Measurements from ENCODE around the gene VDR.

Gene VDR

DNA sequence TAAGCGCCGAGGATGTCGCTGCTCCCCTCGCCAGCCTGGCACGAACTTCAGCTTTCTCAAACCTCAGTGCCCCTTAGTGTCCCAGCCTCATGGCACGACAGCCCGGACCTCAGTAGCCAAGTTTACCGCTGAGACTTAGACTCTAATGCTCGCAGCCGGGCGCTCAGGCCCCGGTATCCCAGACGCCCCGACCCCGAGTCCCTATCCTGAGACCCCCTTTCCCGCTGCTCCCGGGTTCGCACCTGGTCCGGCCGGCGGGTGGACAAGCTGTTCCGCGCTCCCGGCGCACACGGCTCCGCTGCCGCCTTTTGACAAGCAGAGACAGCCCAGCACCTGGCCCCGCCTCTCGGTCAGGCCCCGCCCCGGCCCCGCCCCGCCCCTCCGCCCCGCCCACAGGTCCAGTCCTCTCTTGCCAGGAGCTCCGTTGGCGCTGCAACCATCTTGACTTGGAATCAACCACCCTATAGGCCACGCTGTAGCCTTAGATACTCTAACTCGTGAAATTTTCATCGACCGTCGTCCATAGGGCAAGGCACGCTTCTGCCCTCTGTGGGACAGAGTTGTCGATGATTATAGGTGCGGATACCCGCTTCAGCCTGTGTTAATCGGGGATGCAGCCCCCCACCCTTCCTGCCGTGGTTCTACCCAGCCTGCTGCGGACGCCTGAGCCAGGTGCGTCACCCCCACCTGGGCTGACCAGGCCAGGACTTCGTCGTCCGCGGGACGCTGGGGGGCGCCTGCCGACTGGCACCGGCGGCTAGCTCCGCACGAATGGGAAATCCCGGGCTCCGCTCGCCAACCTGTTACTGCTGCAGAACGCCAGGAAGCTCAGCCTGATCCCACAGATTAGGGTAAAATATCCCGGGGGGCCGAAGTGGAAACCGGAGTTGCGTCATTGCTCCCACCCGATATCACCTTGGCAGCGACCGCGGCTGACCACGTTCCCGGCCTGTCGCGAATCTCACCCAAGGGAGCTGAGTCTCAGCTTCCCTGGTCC lies at the start of gene VDR:
VDR (minus strand) TSS at position 282 of the 997 bp plus-strand sequence. CDS start 25,881 bp downstream, outside the sequence.
- no peaks in the 10 kb centered on the region for H3K36me3 ChIP-seq (ENCODE audit: control insufficient read depth in 1 of 2, insufficient read depth in 2 of 2, low read length in 2 of 2)
- H3K27ac ChIP-seq (ENCODE audit: low read depth, low read length), result peak within 1 kb of the TSS; percentile 86
- peak within 1 kb of the TSS; percentile 86 to 88 for H3K9ac ChIP-seq (ENCODE audit: low read depth in 1 of 2, low read length in 2 of 2)
- H3K9me3 ChIP-seq (ENCODE audit: control insufficient read depth in 1 of 2, low read length in 2 of 2), result no peaks in the 10 kb centered on the region
- H3K4me1 ChIP-seq (ENCODE audit: control insufficient read depth in 1 of 2, insufficient read depth in 2 of 2, low read length in 2 of 2), result peaks cover 48 to 65% of the 10 kb centered on the region in 2 donors
- H3K27me3 ChIP-seq (ENCODE audit: control insufficient read depth in 1 of 2, insufficient read depth in 2 of 2, low read length in 2 of 2), result no peaks in the 10 kb centered on the region
- H3K4me3 ChIP-seq (ENCODE audit: low read depth in 1 of 2, low read length in 2 of 2), result peak within 1 kb of the TSS; percentile 87 to 94

DNA sequence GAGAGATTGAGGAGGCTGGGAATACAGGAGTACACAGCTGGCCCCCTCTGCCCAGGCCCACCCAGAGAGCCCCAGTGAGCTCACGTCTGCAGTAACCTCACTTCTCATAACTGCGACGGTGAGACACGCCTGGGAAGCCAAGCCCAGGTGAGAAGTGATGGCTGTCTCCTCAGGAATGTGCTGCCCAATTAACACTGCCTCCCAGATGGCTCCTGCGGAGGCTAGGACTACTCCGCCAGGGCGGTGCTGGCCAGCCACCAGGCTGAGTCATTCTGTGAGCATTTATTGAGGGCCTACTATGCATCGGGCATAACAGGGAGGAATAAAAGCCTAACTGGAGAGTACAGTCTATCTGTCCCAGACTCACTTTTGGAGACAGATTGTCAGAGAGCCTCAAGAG lies 49.3 kb upstream of the VDR start:
- no peaks in the 10 kb centered on the region for H3K36me3 ChIP-seq (ENCODE audit: control insufficient read depth in 1 of 2, insufficient read depth in 2 of 2, low read length in 2 of 2)
- no peaks in the 10 kb centered on the region for H3K27me3 ChIP-seq (ENCODE audit: control insufficient read depth in 1 of 2, insufficient read depth in 2 of 2, low read length in 2 of 2)
- H3K27ac ChIP-seq (ENCODE audit: low read depth, low read length), result no peak overlapping the region
- peaks cover 16 to 17% of the 10 kb centered on the region in 2 donors for H3K4me1 ChIP-seq (ENCODE audit: control insufficient read depth in 1 of 2, insufficient read depth in 2 of 2, low read length in 2 of 2)
- no peak overlapping the region for H3K4me3 ChIP-seq (ENCODE audit: low read depth in 1 of 2, low read length in 2 of 2)
- H3K9me3 ChIP-seq (ENCODE audit: control insufficient read depth in 1 of 2, low read length in 2 of 2), result peaks cover 5 to 8% of the 10 kb centered on the region in 2 donors
- no peak overlapping the region for H3K9ac ChIP-seq (ENCODE audit: low read depth in 1 of 2, low read length in 2 of 2)

DNA sequence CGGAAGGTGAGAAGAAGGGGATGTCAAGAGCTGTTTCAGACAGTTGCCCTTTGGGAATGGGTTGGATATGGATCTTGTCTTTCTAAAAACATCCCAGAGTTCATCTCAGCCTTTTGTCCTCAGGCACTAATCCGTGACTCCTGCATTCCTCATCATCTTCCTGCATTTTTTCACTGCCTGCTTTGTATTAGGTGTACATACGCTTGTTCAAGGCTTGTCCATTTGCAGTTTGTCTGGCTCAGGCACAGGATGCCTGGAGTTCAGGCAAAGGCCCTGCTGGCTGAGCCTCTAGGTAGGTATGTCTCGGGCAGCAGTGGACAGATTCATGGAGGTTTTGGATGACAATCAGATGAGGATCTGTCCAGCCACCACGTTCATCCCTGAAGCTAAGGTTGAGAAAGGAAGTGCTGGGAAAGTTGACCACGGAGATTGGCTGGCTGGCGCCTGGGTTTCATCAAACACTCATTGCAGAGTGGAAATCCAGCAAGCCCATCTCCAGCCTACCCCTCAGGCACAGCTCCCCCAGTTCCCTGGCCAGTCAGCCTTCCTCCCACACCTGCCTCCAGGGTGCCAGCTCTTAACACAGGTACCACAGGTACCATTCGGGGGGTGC lies 46.2 kb upstream of the VDR start:
- no peaks in the 10 kb centered on the region for H3K9me3 ChIP-seq (ENCODE audit: control insufficient read depth in 1 of 2, low read length in 2 of 2)
- no peaks in the 10 kb centered on the region for H3K36me3 ChIP-seq (ENCODE audit: control insufficient read depth in 1 of 2, insufficient read depth in 2 of 2, low read length in 2 of 2)
- no peak overlapping the region for H3K9ac ChIP-seq (ENCODE audit: low read depth in 1 of 2, low read length in 2 of 2)
- no peak overlapping the region for H3K4me3 ChIP-seq (ENCODE audit: low read depth in 1 of 2, low read length in 2 of 2)
- H3K27ac ChIP-seq (ENCODE audit: low read depth, low read length), result no peak overlapping the region
- peaks cover 36 to 38% of the 10 kb centered on the region in 2 donors for H3K4me1 ChIP-seq (ENCODE audit: control insufficient read depth in 1 of 2, insufficient read depth in 2 of 2, low read length in 2 of 2)
- no peaks in the 10 kb centered on the region for H3K27me3 ChIP-seq (ENCODE audit: control insufficient read depth in 1 of 2, insufficient read depth in 2 of 2, low read length in 2 of 2)

DNA sequence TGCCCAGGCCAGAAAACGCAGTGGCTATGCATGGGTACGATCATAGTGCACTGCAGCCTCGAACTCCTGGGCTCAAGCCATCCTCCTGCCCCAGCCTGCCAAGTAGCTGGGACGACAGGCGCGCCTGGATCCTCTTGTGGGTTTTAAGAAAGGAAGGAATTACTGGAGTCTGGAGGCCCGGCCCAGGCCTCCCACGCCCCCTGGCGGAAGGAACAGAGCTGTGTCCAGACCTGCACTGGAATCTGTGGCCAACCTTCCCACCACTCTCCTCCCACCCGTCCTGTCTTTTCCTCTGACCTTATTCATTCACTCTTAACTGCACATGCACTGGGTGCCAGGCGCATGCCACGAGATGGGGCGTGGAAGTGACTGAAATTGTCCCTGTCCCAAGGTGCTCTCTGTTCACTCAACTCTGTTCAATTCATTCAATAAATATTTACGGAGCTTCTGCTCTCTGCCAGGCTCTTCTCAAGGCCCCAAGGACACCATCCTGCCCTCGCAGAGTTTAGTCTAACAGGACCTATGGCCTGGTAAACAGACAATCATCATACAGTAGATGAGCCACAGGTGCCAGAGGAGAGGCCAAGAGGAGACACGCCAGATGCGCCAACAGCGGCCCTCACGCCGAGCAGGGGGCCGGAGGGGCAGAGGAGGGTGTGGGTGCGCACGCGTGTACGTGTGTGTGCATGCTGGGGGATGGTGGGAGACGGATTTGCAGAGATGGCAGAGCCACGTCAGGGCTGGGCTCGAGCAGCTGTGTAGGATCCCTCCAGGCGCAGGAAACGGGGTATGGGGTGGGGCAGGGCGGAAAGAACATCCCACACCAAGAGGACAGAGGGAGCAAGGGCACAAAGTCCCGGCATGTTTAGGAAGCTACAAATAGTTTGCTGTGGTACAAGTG lies 44.9 kb upstream of the VDR start:
- no peak overlapping the region for H3K9ac ChIP-seq (ENCODE audit: low read depth in 1 of 2, low read length in 2 of 2)
- H3K27me3 ChIP-seq (ENCODE audit: control insufficient read depth in 1 of 2, insufficient read depth in 2 of 2, low read length in 2 of 2), result no peaks in the 10 kb centered on the region
- H3K4me3 ChIP-seq (ENCODE audit: low read depth in 1 of 2, low read length in 2 of 2), result peak overlapping the region in 1 of 2 donors; percentile 29
- H3K9me3 ChIP-seq (ENCODE audit: control insufficient read depth in 1 of 2, low read length in 2 of 2), result no peaks in the 10 kb centered on the region
- H3K4me1 ChIP-seq (ENCODE audit: control insufficient read depth in 1 of 2, insufficient read depth in 2 of 2, low read length in 2 of 2), result peaks cover 45 to 48% of the 10 kb centered on the region in 2 donors
- no peak overlapping the region for H3K27ac ChIP-seq (ENCODE audit: low read depth, low read length)
- H3K36me3 ChIP-seq (ENCODE audit: control insufficient read depth in 1 of 2, insufficient read depth in 2 of 2, low read length in 2 of 2), result no peaks in the 10 kb centered on the region

DNA sequence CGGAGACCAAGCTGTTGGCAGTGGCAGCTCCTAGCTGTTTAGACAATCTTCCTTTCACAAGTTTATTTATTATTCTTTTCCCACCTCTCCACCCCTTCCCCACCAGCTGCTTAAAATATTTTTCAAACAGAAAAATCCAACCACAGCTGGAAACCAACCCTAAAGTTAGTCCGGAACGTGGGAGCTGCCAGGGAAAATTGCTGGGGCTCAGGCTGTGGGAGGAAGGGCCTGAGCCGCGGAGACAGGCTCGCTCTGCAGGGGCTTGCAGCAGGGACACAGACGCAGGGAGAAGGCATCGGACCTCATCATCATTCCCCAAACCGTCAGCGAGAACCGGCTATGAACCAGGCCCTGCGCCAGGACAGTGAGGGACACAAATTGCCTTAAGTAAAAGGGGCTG lies 42.5 kb upstream of the VDR start:
- Histone ChIP-seq H3K27ac (ENCODE audit: low read depth, low read length) (no peak overlapping the region), H3K9ac (ENCODE audit: low read depth in 1 of 2, low read length in 2 of 2) (peak overlapping the region; percentile 52 to 65), H3K4me3 (ENCODE audit: low read depth in 1 of 2, low read length in 2 of 2) (no peak overlapping the region)

DNA sequence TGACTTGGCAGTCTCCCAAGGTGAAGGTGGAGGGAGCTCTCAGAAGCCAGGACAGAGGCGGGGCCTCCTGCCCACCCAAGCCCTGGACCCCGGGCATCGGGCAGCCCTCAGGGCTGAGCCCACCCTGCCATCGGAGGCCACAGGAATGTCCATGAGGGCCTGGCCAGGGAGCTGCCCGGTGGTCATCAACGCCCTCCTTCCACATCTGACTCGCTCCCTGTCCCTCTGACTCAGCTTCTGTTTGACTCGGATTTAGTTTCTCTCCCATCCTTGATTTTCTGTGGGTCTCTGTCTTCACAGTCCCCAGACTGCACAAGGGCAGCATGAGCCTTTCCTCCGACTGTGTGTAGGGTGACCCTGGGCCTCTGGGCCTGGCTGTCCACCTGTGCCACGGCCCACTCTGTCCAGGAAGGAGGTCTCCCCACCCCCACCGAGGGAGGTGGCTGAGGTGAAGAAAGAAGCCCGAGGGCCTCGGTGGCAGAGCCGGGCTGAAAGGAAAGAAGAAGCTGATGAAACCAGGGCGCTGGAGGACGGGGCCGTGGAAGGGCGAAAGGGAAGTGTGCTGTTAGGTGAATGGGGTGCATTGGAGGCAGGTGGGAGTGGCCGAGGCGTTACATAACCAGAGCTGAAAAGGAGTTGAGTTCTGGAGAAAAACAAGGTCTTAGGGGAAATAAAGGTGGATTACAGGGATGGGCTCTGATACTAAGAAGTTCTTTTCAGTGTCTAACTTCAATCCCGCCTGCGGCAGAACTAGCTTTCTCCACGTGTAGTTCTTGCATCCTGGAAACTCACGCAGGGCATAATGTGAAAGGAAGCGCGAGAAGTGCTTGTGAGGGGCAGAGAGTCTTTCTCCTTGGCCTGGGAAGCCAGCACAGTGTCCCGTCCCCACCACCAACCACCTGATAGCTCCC lies 41.9 kb upstream of the VDR start:
- peak overlapping the region; percentile 44 for H3K27ac ChIP-seq (ENCODE audit: low read depth, low read length)
- H3K4me1 ChIP-seq (ENCODE audit: control insufficient read depth in 1 of 2, insufficient read depth in 2 of 2, low read length in 2 of 2), result peaks cover 55 to 66% of the 10 kb centered on the region in 2 donors
- H3K9ac ChIP-seq (ENCODE audit: low read depth in 1 of 2, low read length in 2 of 2), result peak overlapping the region; percentile 52 to 65
- no peaks in the 10 kb centered on the region for H3K27me3 ChIP-seq (ENCODE audit: control insufficient read depth in 1 of 2, insufficient read depth in 2 of 2, low read length in 2 of 2)
- no peaks in the 10 kb centered on the region for H3K9me3 ChIP-seq (ENCODE audit: control insufficient read depth in 1 of 2, low read length in 2 of 2)
- no peaks in the 10 kb centered on the region for H3K36me3 ChIP-seq (ENCODE audit: control insufficient read depth in 1 of 2, insufficient read depth in 2 of 2, low read length in 2 of 2)
- H3K4me3 ChIP-seq (ENCODE audit: low read depth in 1 of 2, low read length in 2 of 2), result peak overlapping the region in 1 of 2 donors; percentile 17

More for the DNA sequence above, 42.5 kb upstream of the VDR start:
- Histone ChIP-seq H3K27me3 (ENCODE audit: control insufficient read depth in 1 of 2, insufficient read depth in 2 of 2, low read length in 2 of 2) (no peaks in the 10 kb centered on the region), H3K4me1 (ENCODE audit: control insufficient read depth in 1 of 2, insufficient read depth in 2 of 2, low read length in 2 of 2) (peaks cover 55 to 62% of the 10 kb centered on the region in 2 donors), H3K36me3 (ENCODE audit: control insufficient read depth in 1 of 2, insufficient read depth in 2 of 2, low read length in 2 of 2) (no peaks in the 10 kb centered on the region), H3K9me3 (ENCODE audit: control insufficient read depth in 1 of 2, low read length in 2 of 2) (no peaks in the 10 kb centered on the region)

DNA sequence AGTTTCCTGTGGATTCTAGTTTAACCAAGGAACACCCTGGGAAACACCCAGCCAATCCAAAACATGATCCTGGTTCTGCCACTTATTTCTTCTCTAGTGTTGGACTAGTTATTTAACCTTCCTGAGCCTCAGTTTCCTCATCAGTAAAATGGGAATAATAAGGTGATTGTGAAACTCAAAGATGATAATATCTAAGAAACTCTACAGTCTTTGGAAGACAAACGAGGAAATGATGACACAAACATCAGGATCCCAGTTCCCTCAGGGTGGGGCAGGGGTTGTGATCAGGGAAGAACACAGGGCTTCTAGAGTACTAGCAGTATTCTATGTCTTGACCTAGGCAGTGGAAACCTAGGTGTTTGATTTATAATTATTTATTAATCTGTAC lies 40.5 kb upstream of the VDR start:
- H3K27me3 ChIP-seq (ENCODE audit: control insufficient read depth in 1 of 2, insufficient read depth in 2 of 2, low read length in 2 of 2), result no peaks in the 10 kb centered on the region
- peaks cover 65 to 71% of the 10 kb centered on the region in 2 donors for H3K4me1 ChIP-seq (ENCODE audit: control insufficient read depth in 1 of 2, insufficient read depth in 2 of 2, low read length in 2 of 2)
- no peaks in the 10 kb centered on the region for H3K9me3 ChIP-seq (ENCODE audit: control insufficient read depth in 1 of 2, low read length in 2 of 2)
- H3K36me3 ChIP-seq (ENCODE audit: control insufficient read depth in 1 of 2, insufficient read depth in 2 of 2, low read length in 2 of 2), result no peaks in the 10 kb centered on the region
- no peak overlapping the region for H3K27ac ChIP-seq (ENCODE audit: low read depth, low read length)
- H3K9ac ChIP-seq (ENCODE audit: low read depth in 1 of 2, low read length in 2 of 2), result peak overlapping the region in 1 of 2 donors; percentile 13
- no peak overlapping the region for H3K4me3 ChIP-seq (ENCODE audit: low read depth in 1 of 2, low read length in 2 of 2)

DNA sequence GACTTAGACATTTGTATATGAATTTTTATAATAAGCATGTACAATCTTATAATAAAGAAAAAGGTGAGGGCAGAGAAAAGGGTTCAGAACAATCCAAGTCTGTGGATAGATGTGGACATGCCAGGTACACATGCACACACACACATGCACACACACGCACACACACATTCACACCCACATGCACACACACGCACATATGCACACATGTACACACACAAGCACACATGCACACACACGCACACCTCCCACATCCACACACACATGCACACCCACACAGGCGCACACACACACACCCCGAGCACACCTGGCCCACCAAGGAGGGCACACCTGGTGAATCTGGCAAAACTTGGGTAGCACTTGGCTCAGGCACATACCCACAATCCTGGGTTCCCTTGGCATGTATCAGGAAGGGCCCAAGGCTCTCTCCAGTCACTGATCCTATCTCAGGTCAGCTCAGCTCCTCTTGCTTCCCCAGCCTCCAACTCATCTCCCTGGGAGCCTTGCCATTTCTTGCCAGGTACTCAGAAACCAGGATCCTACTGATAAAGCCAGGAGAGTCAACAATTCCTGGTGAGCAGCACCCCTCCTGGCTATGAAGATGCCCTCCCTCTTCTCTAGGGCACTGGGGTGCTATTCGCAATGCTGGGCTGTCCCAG lies 40.0 kb upstream of the VDR start:
- Histone ChIP-seq H3K4me1 (ENCODE audit: control insufficient read depth in 1 of 2, insufficient read depth in 2 of 2, low read length in 2 of 2) (peaks cover 69 to 71% of the 10 kb centered on the region in 2 donors), H3K9ac (ENCODE audit: low read depth in 1 of 2, low read length in 2 of 2) (peak overlapping the region in 1 of 2 donors; percentile 13), H3K27ac (ENCODE audit: low read depth, low read length) (peak overlapping the region; percentile 52)

More for the DNA sequence above, 40.0 kb upstream of the VDR start:
- Histone ChIP-seq H3K36me3 (ENCODE audit: control insufficient read depth in 1 of 2, insufficient read depth in 2 of 2, low read length in 2 of 2) (no peaks in the 10 kb centered on the region), H3K27me3 (ENCODE audit: control insufficient read depth in 1 of 2, insufficient read depth in 2 of 2, low read length in 2 of 2) (no peaks in the 10 kb centered on the region), H3K9me3 (ENCODE audit: control insufficient read depth in 1 of 2, low read length in 2 of 2) (no peaks in the 10 kb centered on the region), H3K4me3 (ENCODE audit: low read depth in 1 of 2, low read length in 2 of 2) (no peak overlapping the region)
